ENCODE results near the gene MGAT4B.

MGAT4B gene

DNA sequence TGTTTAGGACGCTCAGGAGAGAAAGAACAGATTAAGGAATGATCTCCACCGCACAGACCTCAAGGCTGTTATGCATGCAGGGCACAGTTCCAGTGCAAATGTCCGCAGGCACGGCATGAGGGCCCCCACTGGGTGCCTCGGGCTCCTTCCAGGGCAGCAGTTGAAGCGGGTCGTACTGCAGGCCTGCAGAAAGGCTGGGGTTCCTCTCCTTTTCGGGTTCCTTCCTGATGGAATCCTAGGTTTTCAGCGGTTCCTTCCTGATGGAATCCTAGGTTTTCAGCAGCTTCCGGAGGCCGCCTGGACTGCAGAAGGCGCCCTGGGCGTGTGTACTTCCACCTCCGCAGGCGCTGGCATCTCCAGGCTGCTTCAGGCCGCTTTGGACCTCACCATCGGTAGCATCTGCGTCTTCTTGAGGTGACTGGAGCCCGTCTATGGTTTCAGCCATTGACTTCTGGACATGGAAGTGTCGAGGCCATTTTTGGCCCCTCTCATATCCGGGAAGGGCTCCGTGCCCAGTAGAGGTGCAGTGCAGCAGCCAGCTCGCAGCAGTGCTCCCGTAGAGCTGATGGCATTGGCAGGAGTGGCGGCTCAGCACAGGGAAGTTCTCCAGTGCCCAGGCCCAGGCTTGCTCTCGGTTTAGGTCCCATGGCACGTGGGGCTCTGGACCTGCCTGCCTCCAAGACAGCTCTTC is 5.6 kb upstream of the MGAT4B start:
- no peak for DNase-seq (ENCODE audit: low read depth in 2 of 2)

DNA sequence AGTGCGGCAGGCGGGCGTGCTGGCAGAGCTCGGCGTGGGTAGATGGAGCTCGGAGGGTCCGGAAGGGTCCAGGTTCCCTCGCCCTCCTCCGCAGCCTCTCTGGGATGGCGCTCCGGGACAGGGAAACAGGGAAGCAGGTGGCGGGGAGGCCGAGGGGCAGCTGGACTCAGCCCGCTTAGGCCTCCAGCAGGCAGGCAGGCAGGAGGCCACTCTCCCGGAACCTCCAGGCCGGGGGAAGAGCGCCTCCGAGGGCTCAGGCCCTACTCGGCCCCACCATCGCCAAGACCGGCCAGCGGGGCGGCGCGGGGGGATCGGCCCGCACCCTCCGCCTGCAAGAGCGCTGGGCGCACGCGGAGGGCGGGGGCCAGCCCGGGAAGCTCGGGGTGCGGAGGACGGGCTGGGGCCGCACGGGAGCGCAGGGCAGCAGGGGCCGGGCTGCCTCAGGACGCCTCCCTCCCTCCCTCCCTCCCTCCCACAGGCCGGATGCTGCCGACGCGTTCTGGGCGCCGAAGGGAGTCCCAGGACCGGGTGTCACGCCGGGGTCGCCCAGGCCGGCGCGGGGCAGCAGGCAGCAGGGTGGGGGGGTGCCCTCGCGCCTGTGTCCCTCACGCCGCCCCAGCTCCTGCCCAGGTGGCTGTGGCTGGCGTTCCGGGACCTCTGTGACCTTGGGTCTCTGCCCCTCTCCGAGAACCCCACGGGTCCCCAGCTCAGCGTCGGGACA is 977 bp downstream of the MGAT4B start:
- no peak for DNase-seq (ENCODE audit: low read depth in 2 of 2)

- DNase-seq (ENCODE audit: low read depth in 2 of 2), result no peak
Measured at GRCh38 chr5:179805070-179805528, 1.6 kb downstream of the MGAT4B start.

DNA sequence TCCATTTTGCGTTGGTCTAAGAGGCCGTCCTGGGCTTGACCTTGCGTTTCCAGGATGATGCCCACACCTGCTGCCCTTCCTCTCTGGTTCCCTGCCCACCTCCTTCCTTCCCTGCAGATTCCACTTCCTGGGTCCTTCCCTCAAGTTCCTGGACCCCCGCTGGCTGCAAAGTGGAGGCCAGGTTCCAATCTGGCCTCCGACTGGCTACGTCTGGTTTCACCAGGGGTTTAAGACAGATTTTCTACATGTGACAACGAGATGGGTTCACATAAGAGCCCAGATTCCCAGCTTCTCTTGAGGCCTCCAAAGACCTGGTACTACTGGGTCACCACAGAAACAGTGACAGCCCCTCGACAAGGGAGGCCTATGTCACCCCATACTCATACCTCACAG is 2.1 kb downstream of the MGAT4B start:
- DNase-seq (ENCODE audit: low read depth in 2 of 2), result no peak

DNA sequence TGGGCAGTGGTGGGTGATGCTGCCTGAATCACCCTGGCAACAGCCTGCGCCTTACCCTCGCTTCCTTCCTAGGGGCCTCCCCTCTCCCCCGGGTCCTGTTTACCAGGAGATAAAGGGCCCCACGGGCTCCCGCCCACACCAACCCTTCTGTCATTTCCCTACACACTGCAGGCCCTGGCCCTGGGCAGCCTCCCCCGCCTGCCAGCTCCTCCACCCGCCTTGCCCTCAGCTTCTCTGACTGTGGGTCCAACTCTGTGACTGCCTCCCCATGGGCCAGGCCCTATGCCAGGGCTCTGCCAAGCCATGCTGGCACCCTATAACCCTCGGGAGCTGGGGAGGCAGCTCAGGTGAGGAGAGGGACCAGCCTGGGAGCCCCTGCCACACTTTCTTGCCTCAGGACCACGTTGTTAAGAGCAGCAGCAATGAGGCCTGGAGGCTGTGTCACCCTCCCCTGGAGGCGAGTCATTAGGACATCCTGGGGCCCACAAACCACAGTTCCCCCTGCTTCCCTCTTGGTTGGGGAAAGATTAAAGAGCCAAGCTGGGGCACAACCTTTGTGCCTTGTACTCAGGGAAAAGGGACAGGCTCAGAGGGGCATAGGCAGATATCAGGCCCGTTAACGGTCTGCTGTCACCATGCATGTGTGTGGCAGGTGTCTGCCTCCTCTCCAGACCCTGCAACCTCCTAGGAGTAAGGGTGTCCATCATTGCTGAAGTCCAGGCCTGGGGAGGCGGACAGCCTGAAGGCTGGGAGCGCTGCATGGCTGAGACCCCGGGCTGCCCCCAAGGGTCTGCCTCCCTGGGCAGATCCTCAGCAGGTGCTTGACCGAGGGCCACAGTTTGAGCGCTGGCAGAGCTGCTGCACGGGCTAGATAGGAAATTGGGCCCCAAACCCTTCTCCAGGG is 2.8 kb downstream of the MGAT4B start:
- DNase-seq (ENCODE audit: low read depth in 2 of 2), result peak; percentile 58 to 61

DNA sequence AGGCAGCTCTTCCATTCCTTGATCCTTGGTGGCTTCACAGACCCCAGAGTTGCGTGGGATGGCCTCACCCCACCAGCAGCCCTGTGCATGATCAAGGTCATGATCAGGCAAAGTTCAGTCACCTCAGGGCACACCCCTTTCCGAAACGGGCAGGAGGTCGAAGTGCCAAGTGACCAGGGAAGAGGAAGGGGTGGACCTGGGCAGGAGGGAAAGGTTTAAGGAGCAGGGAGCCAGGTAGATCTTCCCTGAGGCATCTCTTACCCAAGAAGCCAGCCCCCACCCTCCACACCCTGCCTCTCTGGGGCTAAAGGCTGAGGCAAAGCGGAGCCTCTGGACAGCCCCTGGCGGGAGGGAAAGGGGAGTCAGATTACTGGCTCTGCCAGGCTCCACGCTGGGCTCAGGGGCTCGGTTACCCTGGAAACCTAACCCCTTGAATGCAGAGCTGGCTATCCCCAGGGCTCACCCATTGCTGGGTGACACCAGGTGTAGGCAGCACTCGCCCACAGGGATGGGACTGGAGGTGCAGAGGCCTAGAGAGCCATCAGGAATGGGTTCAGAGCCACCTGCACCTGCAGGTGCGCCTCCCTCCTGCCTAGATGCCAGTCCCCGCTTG is 3.6 kb downstream of the MGAT4B start:
- no peak for DNase-seq (ENCODE audit: low read depth in 2 of 2)

DNA sequence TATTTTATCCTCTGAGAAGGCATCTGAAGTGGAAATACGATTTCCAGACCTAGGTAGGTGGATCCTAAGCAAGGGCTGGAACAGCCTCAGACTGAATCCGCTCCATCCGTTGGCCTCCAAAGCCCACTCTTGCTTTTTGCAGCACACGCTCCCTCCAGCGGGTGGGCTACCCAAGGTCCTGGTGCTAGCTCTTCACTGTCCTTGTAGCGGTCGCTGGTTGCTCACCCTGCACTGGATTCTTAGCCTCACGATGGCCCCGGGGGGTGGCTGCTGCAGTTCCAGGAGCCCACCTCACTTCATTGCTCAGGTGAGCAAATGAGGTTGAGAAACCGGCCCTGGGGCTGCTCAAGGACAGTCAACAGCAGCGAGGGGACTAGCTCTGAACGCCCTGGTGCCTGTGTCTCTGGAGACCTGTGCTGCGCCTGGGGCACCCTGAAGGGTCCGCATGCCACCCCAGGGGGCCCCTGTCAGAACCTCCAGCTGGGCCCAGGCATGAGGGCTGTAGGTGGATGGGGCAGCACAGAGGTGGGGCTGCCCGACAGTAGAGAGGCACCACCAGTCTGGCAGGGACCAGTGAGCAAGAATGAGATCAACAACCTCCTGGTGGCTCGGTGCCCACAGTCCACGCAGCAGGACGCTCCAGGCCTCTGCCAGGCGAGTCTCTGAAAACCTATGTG is 4.3 kb downstream of the MGAT4B start:
- DNase-seq (ENCODE audit: low read depth in 2 of 2), result no peak

DNA sequence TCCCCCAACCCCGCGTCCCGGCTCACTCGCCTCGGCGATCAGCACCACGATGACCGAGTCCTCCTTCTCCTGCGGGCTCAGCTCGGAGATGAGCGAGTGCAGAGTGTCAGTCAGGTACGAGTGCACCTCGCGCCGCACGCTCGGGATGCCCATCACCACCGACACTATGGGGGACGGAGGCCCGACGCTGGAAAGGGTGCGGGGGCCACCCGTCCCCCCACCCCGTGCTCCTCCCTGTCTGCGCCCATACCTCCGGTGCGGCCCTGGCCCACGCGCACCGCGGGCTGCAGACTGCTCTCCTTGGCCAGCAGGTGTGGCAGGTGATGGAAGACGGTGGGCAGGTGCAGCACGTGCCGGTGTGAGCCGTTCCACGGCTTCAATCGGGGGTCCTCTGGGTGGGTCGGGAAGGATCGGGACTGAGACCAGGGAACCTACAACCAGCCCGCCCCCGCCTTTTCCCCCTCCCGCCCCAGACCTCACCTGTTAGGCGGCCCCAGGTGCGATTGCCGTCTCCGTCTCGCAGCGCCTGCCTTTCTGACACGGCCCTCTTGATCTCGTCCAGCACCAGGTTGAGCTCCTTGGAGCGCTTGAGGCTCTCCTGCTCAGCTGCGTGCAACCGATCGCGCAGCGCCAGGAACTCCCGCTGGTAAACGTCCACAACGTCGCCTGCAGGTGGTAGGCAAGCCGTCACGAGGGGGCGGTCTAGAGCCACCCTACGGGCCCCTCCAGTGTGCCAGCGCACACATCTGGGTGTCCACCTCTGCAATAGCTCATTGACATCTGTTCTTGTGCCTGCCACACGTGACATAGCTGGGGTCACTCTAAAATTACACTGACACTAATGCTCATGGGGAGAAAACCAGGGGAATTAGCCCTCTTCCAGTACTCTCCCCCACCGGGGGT is 5.1 kb downstream of the MGAT4B start:
- DNase-seq (ENCODE audit: low read depth in 2 of 2), result peak; percentile 71 to 73

DNA sequence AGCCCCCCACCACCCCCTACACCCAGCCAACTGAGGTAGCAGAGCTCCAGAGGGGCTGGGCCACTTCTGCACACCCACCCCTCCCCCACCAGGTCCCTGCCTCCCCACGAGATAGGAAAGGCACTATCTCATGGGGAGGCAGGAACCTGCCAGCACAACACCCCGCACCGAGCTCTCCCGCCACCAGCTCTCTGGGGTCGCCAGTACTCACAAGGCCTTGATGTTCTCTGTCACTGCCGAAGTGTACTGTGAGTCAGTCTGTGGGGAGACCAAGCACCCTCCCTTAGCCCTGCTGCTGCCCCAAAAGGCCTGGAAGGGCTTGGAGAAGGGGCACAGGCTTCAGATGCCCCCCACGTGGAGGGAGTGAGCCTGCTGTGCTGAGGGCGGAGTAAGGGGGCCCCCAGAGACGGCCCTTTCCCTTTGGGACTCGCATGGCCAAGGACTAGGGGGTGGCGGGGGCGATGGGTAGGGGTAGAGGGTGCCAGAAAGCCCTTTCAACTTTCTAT is 5.9 kb downstream of the MGAT4B start:
- no peak for DNase-seq (ENCODE audit: low read depth in 2 of 2)

- no peak for DNase-seq (ENCODE audit: low read depth in 2 of 2)
Measured at GRCh38 chr5:179800071-179800695, 6.5 kb downstream of the MGAT4B start.

GRCh38 chr5:179799644-179799973 is 7.1 kb downstream of the MGAT4B start:
- DNase-seq (ENCODE audit: low read depth in 2 of 2), result no peak

GRCh38 chr5:179798771-179799643 is 7.7 kb downstream of the MGAT4B start:
- DNase-seq (ENCODE audit: low read depth in 2 of 2), result no peak

- no peak for DNase-seq (ENCODE audit: low read depth in 2 of 2)
Measured at GRCh38 chr5:179798144-179798770, 8.4 kb downstream of the MGAT4B start.

GRCh38 chr5:179797741-179798140 is 8.9 kb downstream of the MGAT4B start:
- DNase-seq (ENCODE audit: low read depth in 2 of 2), result no peak

DNA sequence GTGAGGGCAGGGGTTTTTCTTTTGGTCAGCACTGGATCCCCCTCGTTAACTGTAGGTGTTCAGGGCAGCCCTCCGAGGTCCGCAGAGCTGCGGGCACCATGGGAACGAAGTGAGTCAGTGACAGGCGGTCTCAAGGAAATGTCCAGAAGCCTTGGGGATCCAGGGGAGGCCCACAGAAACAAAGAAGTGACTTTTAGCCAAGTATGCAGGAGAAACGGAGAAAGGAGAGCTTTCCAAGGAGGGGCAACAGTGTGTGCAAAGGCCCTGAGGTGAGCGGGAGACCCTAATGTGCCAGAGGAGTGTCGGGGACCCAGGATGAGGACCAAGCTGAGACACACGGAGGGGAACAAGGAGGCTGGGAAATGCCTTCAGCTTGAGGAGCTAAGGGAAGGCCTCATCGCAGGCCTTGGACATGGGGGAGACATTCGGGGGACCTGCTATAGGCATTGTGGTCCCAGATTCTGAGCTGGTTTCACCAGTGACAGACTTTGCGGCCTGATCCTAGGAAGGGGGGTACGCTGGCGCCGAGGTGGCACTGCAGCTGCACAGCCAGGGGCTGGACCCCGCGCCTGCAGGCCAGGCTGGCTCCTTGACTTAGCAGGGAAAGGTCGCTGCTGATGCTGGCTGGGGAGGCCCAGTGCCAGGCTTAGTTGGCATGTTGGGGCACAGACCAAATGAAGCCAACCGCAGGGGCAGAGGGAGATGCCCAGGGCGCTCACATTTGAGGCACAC is 9.6 kb downstream of the MGAT4B start:
- DNase-seq (ENCODE audit: low read depth in 2 of 2), result no peak

DNA sequence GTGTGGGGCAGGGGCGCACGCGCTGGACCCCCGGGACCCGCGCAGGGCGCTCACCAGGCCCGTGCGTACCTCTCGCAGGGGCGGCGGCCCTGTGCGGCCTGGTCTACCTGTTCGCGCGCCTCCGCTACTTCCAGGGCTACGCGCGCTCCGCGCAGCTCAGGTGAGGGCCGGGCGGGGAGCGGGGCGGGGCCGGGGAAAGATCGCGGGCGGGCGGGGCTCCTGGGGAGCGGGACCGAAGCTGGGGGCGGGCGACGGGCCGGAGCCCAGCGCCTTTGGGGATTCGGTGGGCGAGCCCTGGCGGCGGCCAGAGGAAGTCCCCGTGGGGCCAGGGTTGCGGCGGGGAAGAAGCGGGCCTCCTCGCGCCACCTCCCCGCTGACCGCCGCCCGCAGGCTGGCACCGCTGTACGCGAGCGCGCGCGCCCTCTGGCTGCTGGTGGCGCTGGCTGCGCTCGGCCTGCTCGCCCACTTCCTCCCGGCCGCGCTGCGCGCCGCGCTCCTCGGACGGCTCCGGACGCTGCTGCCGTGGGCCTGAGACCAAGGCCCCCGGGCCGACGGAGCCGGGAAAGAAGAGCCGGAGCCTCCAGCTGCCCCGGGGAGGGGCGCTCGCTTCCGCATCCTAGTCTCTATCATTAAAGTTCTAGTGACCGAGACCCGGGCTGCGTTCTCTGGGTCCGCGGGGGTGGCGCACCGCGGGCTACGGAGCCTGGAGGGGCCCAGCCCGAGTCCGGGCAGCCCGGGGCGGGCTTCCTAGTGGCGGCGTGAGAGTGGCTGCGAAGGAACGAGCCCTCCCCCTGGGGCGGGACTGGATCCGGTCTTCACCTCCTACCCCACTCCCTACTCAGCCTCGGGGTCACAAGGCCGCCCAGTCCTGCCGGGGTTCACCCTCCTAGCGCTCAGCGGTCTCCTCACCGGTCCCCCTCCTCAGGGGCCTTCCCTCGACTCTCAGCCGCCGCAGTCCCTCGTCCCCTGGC is 10.5 kb downstream of the MGAT4B start:
- peak; percentile 61 to 64 for DNase-seq (ENCODE audit: low read depth in 2 of 2)
